ENCODE measurements around the gene CACNA1G.

The CACNA1G gene

GRCh38 chr17:50564916-50565315 is 4.4 kb downstream of the CACNA1G start:
- no peak for DNase-seq (ENCODE audit: insufficient read length, low spot score)
- FAIRE-seq, result peak; percentile 74

- DNase-seq (ENCODE audit: insufficient read length, low spot score) (no peak), FAIRE-seq (peak; percentile 64)
Observed at GRCh38 chr17:50565402-50566350, 5.2 kb downstream of the CACNA1G start.

- DNase-seq (ENCODE audit: insufficient read length, low spot score) (no peak), FAIRE-seq (no peak)
Observed at GRCh38 chr17:50566886-50567285, 6.4 kb downstream of the CACNA1G start.

- FAIRE-seq (peak; percentile 62), DNase-seq (ENCODE audit: insufficient read length, low spot score) (no peak)
Observed at GRCh38 chr17:50568659-50569058, 8.1 kb downstream of the CACNA1G start.

- no peak for FAIRE-seq
- no peak for DNase-seq (ENCODE audit: insufficient read length, low spot score)
Observed at GRCh38 chr17:50569592-50569991, 9.1 kb downstream of the CACNA1G start.

GRCh38 chr17:50570032-50570431 is 9.5 kb downstream of the CACNA1G start:
- DNase-seq (ENCODE audit: insufficient read length, low spot score) (no peak), FAIRE-seq (no peak)

- DNase-seq (ENCODE audit: insufficient read length, low spot score), result no peak
- FAIRE-seq, result no peak
Observed at GRCh38 chr17:50570528-50570927, 10.0 kb downstream of the CACNA1G start.

GRCh38 chr17:50571681-50572080 is 11.2 kb downstream of the CACNA1G start:
- FAIRE-seq (peak; percentile 85), DNase-seq (ENCODE audit: insufficient read length, low spot score) (no peak)

GRCh38 chr17:50572541-50572940 is 12.0 kb downstream of the CACNA1G start:
- FAIRE-seq, result peak; percentile 57
- no peak for DNase-seq (ENCODE audit: insufficient read length, low spot score)

GRCh38 chr17:50573866-50574611 is 13.5 kb downstream of the CACNA1G start:
- FAIRE-seq, result no peak

GRCh38 chr17:50575581-50576210 is 15.2 kb downstream of the CACNA1G start:
- FAIRE-seq (no peak), DNase-seq (ENCODE audit: insufficient read length, low spot score) (no peak)

More at GRCh38 chr17:50573866-50574611, 13.5 kb downstream of the CACNA1G start:
- DNase-seq (ENCODE audit: insufficient read length, low spot score), result no peak

- no peak for FAIRE-seq
- DNase-seq (ENCODE audit: insufficient read length, low spot score), result no peak
Observed at GRCh38 chr17:50576864-50577263, 16.3 kb downstream of the CACNA1G start.

GRCh38 chr17:50577451-50577954 is 17.0 kb downstream of the CACNA1G start:
- FAIRE-seq (peak; percentile 96), DNase-seq (ENCODE audit: insufficient read length, low spot score) (no peak)

- DNase-seq (ENCODE audit: insufficient read length, low spot score), result no peak
- no peak for FAIRE-seq
Observed at GRCh38 chr17:50578173-50578572, 17.7 kb downstream of the CACNA1G start.

GRCh38 chr17:50579399-50579798 is 18.9 kb downstream of the CACNA1G start:
- DNase-seq (ENCODE audit: insufficient read length, low spot score), result no peak
- no peak for FAIRE-seq

- DNase-seq (ENCODE audit: insufficient read length, low spot score) (no peak), FAIRE-seq (no peak)
Observed at GRCh38 chr17:50580646-50581045, 20.1 kb downstream of the CACNA1G start.

GRCh38 chr17:50581316-50581715 is 20.8 kb downstream of the CACNA1G start:
- FAIRE-seq (no peak), DNase-seq (ENCODE audit: insufficient read length, low spot score) (no peak)

- no peak for DNase-seq (ENCODE audit: insufficient read length, low spot score)
- peak; percentile 54 for FAIRE-seq
Observed at GRCh38 chr17:50582741-50583140, 22.2 kb downstream of the CACNA1G start.

- FAIRE-seq (no peak), DNase-seq (ENCODE audit: insufficient read length, low spot score) (no peak)
Observed at GRCh38 chr17:50583641-50584040, 23.1 kb downstream of the CACNA1G start.

- DNase-seq (ENCODE audit: insufficient read length, low spot score), result no peak
- FAIRE-seq, result no peak
Observed at GRCh38 chr17:50584116-50584515, 23.6 kb downstream of the CACNA1G start.

GRCh38 chr17:50584749-50585148 is 24.2 kb downstream of the CACNA1G start:
- DNase-seq (ENCODE audit: insufficient read length, low spot score) (no peak), FAIRE-seq (no peak)

Data from HTR-8/SVneo (cell line).